GM23338 (cell line): ENCODE results near the gene SLC50A1. TPM values are rescaled to one million over a fixed set of nuclear protein-coding genes. Genes with fewer than 3 reads are reported as not detected.

ENCODE experiments used
- ATAC-seq: fragments of 200-7000 bp; cut with Tn5 transposase; 3 replicates; pipeline ENCODE4 v1.9.1; 2020
- DNase-seq: peaks from one replicate; pipeline ENCODE4 v3.0.0-alpha.2; 2015; ENCODE audit warnings: low spot score
- H2AFZ ChIP-seq: fragments of 200-600 bp; sonication (generic); 2 replicates; pipeline ENCODE4 v1.8.0; 2016; ENCODE audit warnings: antibody characterized with exemption, mild to moderate bottlenecking, moderate library complexity
- H3F3A ChIP-seq: fragments of 200-600 bp; sonication (generic); replicated peaks from 2 replicates; pipeline ENCODE4 v1.8.0; 2017; ENCODE audit warnings: antibody characterized with exemption, mixed run types, low read depth
- H3K27ac ChIP-seq: fragments of 200-600 bp; sonication (generic); 2 replicates; pipeline ENCODE4 v1.6.1; 2016; ENCODE audit warnings: low read depth
- H3K27me3 ChIP-seq: fragments of 200-600 bp; sonication (generic); 2 replicates; pipeline ENCODE4 v1.8.0; 2016; ENCODE audit warnings: mild to moderate bottlenecking, mixed run types, moderate library complexity; ENCODE audit not compliant: insufficient read depth
- H3K36me3 ChIP-seq: fragments of 200-600 bp; sonication (generic); 2 replicates; pipeline ENCODE4 v1.8.0; 2016; ENCODE audit warnings: mild to moderate bottlenecking; ENCODE audit not compliant: insufficient read depth
- H3K4me1 ChIP-seq: fragments of 200-600 bp; sonication (generic); 2 replicates; pipeline ENCODE4 v1.8.0; 2016; ENCODE audit warnings: mild to moderate bottlenecking, moderate library complexity; ENCODE audit not compliant: insufficient read depth
- H3K4me2 ChIP-seq: fragments of 200-600 bp; sonication (generic); 2 replicates; pipeline ENCODE4 v1.7.1; 2017; ENCODE audit warnings: mixed run types
- H3K4me3 ChIP-seq: fragments of 200-600 bp; sonication (generic); 2 replicates; pipeline ENCODE4 v1.6.1; 2016; ENCODE audit warnings: mixed run types
- H3K79me2 ChIP-seq: fragments of 200-600 bp; sonication (generic); replicated peaks from 2 replicates; pipeline ENCODE4 v1.8.0; 2017; ENCODE audit warnings: mild to moderate bottlenecking; ENCODE audit not compliant: insufficient read depth
- H3K9me2 ChIP-seq: fragments of 200-600 bp; sonication (generic); 2 replicates; pipeline ENCODE4 v1.8.0; 2017; ENCODE audit not compliant: insufficient read depth
- H4K20me1 ChIP-seq: fragments of 200-600 bp; sonication (generic); replicated peaks from 2 replicates; pipeline ENCODE4 v1.8.0; 2017; ENCODE audit warnings: mild to moderate bottlenecking; ENCODE audit not compliant: insufficient read depth
- H3K27ac Mint-ChIP-seq: 2 replicates; pipeline ENCODE4 v1.8.0; 2020; ENCODE audit warnings: inconsistent platforms, mild to moderate bottlenecking, moderate library complexity, mixed read lengths
- H3K27me3 Mint-ChIP-seq: 3 replicates; pipeline ENCODE4 v1.8.0; 2022; ENCODE audit warnings: low read depth, mild to moderate bottlenecking, moderate library complexity, mixed read lengths, inconsistent platforms; ENCODE audit not compliant: insufficient read depth, poor library complexity
- H3K36me3 Mint-ChIP-seq: 3 replicates; pipeline ENCODE4 v1.8.0; 2021; ENCODE audit warnings: low read depth, mild to moderate bottlenecking, inconsistent platforms, moderate library complexity, mixed read lengths
- H3K4me1 Mint-ChIP-seq: 3 replicates; pipeline ENCODE4 v1.8.0; 2020; ENCODE audit warnings: mild to moderate bottlenecking, inconsistent platforms, mixed read lengths
- H3K4me3 Mint-ChIP-seq: 3 replicates; pipeline ENCODE4 v1.8.0; 2021; ENCODE audit warnings: moderate library complexity, mild to moderate bottlenecking, inconsistent platforms, mixed read lengths
- H3K9me3 Mint-ChIP-seq: 3 replicates; pipeline ENCODE4 v1.8.0; 2020; ENCODE audit warnings: moderate library complexity, mild to moderate bottlenecking, inconsistent platforms, mixed read lengths
- EZH2 ChIP-seq: fragments of 200-600 bp; sonication (generic); IDR thresholded peaks from one replicate; pipeline ENCODE4 v1.8.0; 2017; ENCODE audit warnings: antibody characterized with exemption, mild to moderate bottlenecking, low read depth; ENCODE audit not compliant: unreplicated experiment
- EZH2phosphoT487 ChIP-seq: fragments of 200-600 bp; sonication (generic); IDR thresholded peaks from one replicate; pipeline ENCODE4 v1.8.1; 2018; ENCODE audit warnings: antibody characterized with exemption; ENCODE audit not compliant: unreplicated experiment
- NANOG ChIP-seq: IDR thresholded peaks from 2 replicates; pipeline ENCODE4 v1.6.1; 2016; ENCODE audit warnings: antibody characterized with exemption, borderline replicate concordance
- POLR2AphosphoS5 ChIP-seq: IDR thresholded peaks from 2 replicates; pipeline ENCODE4 v1.6.1; 2016; ENCODE audit warnings: antibody characterized with exemption, low read depth
- STAT1 ChIP-seq: IDR thresholded peaks from one replicate; pipeline ENCODE4 v1.6.1; 2016; ENCODE audit warnings: antibody characterized with exemption; ENCODE audit not compliant: unreplicated experiment
- ZNF114 ChIP-seq: fragments of 250-450 bp; sonication (Bioruptor Pico); IDR thresholded peaks from 2 replicates; pipeline ENCODE4 v1.5.0; 2020; ENCODE audit warnings: mild to moderate bottlenecking, moderate library complexity
- ZNF331 ChIP-seq: fragments of 250-450 bp; sonication (Bioruptor Pico); IDR thresholded peaks from 2 replicates; pipeline ENCODE4 v1.5.0; 2020; ENCODE audit warnings: low read depth, mild to moderate bottlenecking, moderate library complexity
- polyA plus RNA-seq: library from polyadenylated mRNA; unstranded; fragments of >200 nt; fragmentation: Nextera tagmentation; extraction: Ambion mirVana; gene quantifications from 2 replicates; pipeline ENCODE4 v1.2.1, GENCODE V29; 2016
- total RNA-seq: library from RNA; depleted of rRNA; stranded (reverse); fragments of >200 nt; shearing (Covaris generic); gene quantifications from 2 replicates; pipeline ENCODE4 v1.2.3, GENCODE V29; 2014
- TF ChIP-seq, protein P1 (sequence below), 2 experiments: fragments of 200-600 bp in 1 of 2; sonication (generic) in 1 of 2; conservative IDR thresholded peaks; 2 replicates each; pipeline versions ENCODE4 v1.5.1 to v1.6.1; 2016 to 2017; ENCODE audit warnings: antibody characterized with exemption in 2 of 2, low read depth in 2 of 2, mild to moderate bottlenecking in 2 of 2, moderate library complexity in 1 of 2
- TF ChIP-seq, protein P2 (sequence below): IDR thresholded peaks from 2 replicates; pipeline ENCODE4 v1.6.1; 2016; ENCODE audit warnings: antibody characterized with exemption
- TF ChIP-seq, protein P3 (sequence below): fragments of 250-450 bp; sonication (Bioruptor Pico); IDR thresholded peaks from 2 replicates; pipeline ENCODE4 v1.5.0; 2020; ENCODE audit warnings: mild to moderate bottlenecking, moderate library complexity

SLC50A1 gene
- total and polyA plus RNA-seq, 2 experiments from 2014 or later = 30.0 to 63.9 TPM

DNA sequence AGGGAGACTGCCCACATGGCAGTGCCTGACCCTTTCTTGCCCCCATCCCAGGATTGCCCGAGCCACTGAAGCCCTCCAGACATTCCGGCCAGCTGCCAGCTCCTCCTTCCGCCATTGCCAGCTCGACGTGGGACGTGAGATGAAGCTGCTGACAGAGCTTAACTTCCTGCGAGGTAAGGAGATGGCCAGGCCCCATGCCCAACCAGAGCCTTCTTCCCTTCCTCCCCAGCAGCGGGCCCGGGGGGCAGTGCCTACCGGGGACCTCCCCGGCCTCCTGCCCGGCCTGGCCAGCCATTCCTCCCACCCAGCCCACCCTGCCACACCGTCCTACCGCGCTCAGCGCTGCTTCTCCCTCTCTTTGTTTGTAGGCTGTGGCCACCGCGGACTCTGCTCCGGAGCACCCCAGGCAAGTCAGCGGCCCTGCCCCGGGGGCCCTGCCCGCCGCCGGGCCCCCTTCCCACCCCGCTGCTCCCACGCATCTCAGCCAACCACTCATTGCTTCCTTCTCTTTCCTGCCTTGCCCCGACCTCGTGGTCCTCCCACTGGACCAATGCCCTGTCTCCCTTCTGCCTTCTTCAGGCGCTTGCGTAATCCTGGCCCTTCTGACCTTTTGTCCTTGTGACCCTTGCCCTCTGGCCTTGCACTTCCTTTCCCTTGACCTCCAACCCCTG lies 42.9 kb downstream of the SLC50A1 start (continued):
- TF ChIP-seq, protein P1, sequence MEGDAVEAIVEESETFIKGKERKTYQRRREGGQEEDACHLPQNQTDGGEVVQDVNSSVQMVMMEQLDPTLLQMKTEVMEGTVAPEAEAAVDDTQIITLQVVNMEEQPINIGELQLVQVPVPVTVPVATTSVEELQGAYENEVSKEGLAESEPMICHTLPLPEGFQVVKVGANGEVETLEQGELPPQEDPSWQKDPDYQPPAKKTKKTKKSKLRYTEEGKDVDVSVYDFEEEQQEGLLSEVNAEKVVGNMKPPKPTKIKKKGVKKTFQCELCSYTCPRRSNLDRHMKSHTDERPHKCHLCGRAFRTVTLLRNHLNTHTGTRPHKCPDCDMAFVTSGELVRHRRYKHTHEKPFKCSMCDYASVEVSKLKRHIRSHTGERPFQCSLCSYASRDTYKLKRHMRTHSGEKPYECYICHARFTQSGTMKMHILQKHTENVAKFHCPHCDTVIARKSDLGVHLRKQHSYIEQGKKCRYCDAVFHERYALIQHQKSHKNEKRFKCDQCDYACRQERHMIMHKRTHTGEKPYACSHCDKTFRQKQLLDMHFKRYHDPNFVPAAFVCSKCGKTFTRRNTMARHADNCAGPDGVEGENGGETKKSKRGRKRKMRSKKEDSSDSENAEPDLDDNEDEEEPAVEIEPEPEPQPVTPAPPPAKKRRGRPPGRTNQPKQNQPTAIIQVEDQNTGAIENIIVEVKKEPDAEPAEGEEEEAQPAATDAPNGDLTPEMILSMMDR (conservative IDR thresholded peaks at IDR 0.05; ENCODE audit: low read depth in 2 of 2) = no peak
- TF ChIP-seq POLR2AphosphoS5 = no peak
- no peak for TF ChIP-seq STAT1
- no peak for TF ChIP-seq ZNF331 (CRISPR knock-in tag)

DNA sequence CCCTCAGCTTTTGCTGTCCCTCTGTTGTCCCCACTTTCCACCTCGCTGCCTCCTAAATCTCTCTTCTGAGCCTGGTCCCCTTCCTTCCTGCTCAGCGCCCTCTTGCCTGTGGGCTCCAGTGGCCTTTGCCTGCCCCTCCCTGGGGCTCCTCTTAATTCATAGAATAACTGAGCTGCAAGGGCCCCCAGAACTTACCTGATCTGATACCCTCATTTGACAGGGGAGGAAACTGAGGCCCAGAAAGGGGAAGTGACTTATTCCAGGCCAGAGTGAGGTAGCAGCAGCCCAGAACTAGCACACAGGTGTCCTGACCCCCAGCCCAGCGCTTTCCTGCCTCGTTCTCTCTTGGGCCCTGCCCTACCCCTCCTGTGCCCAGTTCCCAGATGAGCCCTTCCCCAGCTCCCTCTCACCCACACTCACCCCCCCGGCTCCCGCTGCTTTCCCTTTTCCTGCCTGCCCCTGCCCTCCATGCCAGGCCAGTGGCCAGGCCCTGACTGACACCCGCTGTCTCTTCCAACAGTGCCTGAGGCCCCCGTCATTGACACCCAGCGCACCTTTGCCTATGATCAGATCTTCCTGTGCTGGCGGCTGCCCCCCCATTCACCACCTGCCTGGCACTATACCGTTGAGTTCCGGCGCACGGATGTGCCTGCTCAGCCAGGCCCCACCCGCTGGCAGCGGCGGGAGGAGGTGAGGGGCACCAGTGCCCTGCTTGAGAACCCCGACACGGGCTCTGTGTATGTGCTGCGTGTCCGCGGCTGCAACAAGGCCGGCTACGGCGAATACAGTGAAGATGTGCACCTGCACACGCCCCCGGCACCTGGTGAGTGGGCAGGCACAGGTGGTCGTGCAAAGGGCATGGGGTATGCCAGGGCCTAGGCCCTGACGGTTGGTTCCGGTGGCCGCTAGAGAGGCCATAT lies 43.7 kb downstream of the SLC50A1 start:
- Histone ChIP-seq H3K9me2 (no peaks in the 10 kb centered on the region), H3K36me3 (peaks cover 20% of the 10 kb centered on the region; the same call in 1 of the 2 replicates), H3F3A (peaks cover 7% of the 10 kb centered on the region; the same call in 1 of the 2 replicates), H2AFZ (no peak overlapping the region), H4K20me1 (no peaks in the 10 kb centered on the region), H3K4me3 (no peak overlapping the region), H3K79me2 (0 out of 2 replicates have a peak, but pooled peaks cover 3% of the 10 kb centered on the region), H3K4me1 (peaks cover 10% of the 10 kb centered on the region; the same call in 1 of the 2 replicates), H3K4me2 (no peak overlapping the region), H3K27me3 (no peaks in the 10 kb centered on the region), H3K27ac (no peak overlapping the region)
- peaks cover 57% of the 10 kb centered on the region for H3K36me3 Mint-ChIP-seq
- no peak overlapping the region for H3K4me3 Mint-ChIP-seq
- H3K27me3 Mint-ChIP-seq = peaks cover 4% of the 10 kb centered on the region
- peaks cover 17% of the 10 kb centered on the region for H3K4me1 Mint-ChIP-seq
- no peak overlapping the region for H3K27ac Mint-ChIP-seq
- H3K9me3 Mint-ChIP-seq = no peaks in the 10 kb centered on the region; the same call in 2 of the 3 replicates
- ATAC-seq (no peak), DNase-seq (no peak)
- TF ChIP-seq, protein P2, sequence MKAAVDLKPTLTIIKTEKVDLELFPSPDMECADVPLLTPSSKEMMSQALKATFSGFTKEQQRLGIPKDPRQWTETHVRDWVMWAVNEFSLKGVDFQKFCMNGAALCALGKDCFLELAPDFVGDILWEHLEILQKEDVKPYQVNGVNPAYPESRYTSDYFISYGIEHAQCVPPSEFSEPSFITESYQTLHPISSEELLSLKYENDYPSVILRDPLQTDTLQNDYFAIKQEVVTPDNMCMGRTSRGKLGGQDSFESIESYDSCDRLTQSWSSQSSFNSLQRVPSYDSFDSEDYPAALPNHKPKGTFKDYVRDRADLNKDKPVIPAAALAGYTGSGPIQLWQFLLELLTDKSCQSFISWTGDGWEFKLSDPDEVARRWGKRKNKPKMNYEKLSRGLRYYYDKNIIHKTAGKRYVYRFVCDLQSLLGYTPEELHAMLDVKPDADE = no peak
- TF ChIP-seq, protein P1 (conservative IDR thresholded peaks at IDR 0.05; ENCODE audit: low read depth in 2 of 2) = no peak
- no peak for TF ChIP-seq EZH2
- no peak for TF ChIP-seq EZH2phosphoT487
- TF ChIP-seq, protein P3, sequence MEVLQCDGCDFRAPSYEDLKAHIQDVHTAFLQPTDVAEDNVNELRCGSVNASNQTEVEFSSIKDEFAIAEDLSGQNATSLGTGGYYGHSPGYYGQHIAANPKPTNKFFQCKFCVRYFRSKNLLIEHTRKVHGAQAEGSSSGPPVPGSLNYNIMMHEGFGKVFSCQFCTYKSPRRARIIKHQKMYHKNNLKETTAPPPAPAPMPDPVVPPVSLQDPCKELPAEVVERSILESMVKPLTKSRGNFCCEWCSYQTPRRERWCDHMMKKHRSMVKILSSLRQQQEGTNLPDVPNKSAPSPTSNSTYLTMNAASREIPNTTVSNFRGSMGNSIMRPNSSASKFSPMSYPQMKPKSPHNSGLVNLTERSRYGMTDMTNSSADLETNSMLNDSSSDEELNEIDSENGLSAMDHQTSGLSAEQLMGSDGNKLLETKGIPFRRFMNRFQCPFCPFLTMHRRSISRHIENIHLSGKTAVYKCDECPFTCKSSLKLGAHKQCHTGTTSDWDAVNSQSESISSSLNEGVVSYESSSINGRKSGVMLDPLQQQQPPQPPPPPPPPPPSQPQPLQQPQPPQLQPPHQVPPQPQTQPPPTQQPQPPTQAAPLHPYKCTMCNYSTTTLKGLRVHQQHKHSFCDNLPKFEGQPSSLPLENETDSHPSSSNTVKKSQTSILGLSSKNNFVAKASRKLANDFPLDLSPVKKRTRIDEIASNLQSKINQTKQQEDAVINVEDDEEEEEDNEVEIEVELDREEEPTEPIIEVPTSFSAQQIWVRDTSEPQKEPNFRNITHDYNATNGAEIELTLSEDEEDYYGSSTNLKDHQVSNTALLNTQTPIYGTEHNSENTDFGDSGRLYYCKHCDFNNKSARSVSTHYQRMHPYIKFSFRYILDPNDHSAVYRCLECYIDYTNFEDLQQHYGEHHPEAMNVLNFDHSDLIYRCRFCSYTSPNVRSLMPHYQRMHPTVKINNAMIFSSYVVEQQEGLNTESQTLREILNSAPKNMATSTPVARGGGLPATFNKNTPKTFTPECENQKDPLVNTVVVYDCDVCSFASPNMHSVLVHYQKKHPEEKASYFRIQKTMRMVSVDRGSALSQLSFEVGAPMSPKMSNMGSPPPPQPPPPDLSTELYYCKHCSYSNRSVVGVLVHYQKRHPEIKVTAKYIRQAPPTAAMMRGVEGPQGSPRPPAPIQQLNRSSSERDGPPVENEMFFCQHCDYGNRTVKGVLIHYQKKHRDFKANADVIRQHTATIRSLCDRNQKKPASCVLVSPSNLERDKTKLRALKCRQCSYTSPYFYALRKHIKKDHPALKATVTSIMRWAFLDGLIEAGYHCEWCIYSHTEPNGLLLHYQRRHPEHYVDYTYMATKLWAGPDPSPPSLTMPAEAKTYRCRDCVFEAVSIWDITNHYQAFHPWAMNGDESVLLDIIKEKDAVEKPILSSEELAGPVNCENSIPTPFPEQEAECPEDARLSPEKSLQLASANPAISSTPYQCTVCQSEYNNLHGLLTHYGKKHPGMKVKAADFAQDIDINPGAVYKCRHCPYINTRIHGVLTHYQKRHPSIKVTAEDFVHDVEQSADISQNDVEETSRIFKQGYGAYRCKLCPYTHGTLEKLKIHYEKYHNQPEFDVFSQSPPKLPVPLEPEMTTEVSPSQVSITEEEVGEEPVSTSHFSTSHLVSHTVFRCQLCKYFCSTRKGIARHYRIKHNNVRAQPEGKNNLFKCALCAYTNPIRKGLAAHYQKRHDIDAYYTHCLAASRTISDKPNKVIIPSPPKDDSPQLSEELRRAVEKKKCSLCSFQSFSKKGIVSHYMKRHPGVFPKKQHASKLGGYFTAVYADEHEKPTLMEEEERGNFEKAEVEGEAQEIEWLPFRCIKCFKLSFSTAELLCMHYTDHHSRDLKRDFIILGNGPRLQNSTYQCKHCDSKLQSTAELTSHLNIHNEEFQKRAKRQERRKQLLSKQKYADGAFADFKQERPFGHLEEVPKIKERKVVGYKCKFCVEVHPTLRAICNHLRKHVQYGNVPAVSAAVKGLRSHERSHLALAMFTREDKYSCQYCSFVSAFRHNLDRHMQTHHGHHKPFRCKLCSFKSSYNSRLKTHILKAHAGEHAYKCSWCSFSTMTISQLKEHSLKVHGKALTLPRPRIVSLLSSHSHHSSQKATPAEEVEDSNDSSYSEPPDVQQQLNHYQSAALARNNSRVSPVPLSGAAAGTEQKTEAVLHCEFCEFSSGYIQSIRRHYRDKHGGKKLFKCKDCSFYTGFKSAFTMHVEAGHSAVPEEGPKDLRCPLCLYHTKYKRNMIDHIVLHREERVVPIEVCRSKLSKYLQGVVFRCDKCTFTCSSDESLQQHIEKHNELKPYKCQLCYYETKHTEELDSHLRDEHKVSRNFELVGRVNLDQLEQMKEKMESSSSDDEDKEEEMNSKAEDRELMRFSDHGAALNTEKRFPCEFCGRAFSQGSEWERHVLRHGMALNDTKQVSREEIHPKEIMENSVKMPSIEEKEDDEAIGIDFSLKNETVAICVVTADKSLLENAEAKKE = no peak
- TF ChIP-seq POLR2AphosphoS5 = no peak
- no peak for TF ChIP-seq ZNF114
- TF ChIP-seq STAT1 = no peak
- TF ChIP-seq NANOG = no peak
